H4 (cell line): ENCODE results near the gene SLC35C1. TPM values are rescaled to one million over a fixed set of nuclear protein-coding genes. Genes with fewer than 3 reads are reported as not detected.

Experiments used
- DNase-seq: peaks from one replicate; pipeline ENCODE4 v3.0.0-alpha.2; 2015; ENCODE audit warnings: low spot score
- total RNA-seq: library from RNA; depleted of rRNA; stranded (reverse); fragments of >200 nt; shearing (Covaris generic); gene quantifications from 2 replicates; pipeline ENCODE4 v1.2.3, GENCODE V29; 2014

SLC35C1 gene
- total RNA-seq, 1 experiment from 2014 or later: 9.5 TPM

- DNase-seq: no peak
Observed at GRCh38 chr11:45844822-45845578, 40.1 kb downstream of the SLC35C1 start.

DNA sequence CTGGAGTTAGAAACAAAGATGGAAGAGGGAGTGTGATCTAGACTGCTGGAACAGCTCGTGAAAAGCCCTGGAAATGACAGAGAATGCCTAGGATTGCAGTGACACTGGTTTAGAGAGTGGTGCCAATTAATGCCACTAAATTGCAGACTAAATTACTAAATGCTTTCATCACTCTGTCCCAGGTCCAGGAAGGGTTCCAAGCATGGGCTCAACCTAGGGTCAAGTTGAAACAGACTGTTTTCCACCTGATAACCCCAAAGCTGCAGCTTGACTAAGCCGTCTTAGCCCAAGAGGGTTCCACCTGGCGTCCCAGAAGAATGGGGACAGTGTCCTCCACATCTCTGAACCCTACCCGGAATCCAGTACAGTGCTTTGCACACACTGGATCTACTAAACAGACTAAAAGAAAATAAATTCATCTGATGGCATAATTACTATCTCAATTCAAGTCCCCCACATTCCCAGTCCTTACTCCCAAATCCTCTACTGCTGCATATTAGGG lies 41.3 kb downstream of the SLC35C1 start:
- no peak for DNase-seq

- peak; percentile 98 for DNase-seq
Observed at GRCh38 chr11:45846974-45847910, 42.3 kb downstream of the SLC35C1 start, which contains the start of gene CRY2. TSS of gene CRY2 (plus strand) at chr11:45847475. CDS start at chr11:45847491, 16 bp downstream.

GRCh38 chr11:45847911-45848316 lies 43.0 kb downstream of the SLC35C1 start:
- no peak for DNase-seq

- DNase-seq: no peak
Observed at GRCh38 chr11:45848654-45849081, 43.7 kb downstream of the SLC35C1 start.

DNA sequence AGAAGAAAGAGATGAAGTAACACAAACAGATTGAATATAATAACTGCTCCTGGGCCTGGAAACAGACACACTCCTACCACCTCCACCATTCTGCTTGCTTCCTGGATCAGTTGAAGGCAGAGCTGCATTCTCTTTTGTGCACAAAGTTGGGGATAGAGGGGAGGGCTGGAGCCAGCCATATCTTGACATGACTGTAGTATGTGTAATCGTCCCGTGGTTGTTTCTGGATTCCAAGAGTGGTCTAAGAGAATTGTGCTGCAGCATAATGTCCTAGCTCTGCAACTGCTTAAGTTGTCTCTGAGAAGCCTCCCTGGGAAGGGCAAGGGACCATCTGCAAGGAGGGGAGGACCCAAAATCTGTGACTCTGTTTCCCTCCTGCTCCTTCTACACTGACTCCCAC lies 45.5 kb downstream of the SLC35C1 start:
- DNase-seq: no peak

- DNase-seq: no peak
Observed at GRCh38 chr11:45851228-45851627, 46.3 kb downstream of the SLC35C1 start.

DNA sequence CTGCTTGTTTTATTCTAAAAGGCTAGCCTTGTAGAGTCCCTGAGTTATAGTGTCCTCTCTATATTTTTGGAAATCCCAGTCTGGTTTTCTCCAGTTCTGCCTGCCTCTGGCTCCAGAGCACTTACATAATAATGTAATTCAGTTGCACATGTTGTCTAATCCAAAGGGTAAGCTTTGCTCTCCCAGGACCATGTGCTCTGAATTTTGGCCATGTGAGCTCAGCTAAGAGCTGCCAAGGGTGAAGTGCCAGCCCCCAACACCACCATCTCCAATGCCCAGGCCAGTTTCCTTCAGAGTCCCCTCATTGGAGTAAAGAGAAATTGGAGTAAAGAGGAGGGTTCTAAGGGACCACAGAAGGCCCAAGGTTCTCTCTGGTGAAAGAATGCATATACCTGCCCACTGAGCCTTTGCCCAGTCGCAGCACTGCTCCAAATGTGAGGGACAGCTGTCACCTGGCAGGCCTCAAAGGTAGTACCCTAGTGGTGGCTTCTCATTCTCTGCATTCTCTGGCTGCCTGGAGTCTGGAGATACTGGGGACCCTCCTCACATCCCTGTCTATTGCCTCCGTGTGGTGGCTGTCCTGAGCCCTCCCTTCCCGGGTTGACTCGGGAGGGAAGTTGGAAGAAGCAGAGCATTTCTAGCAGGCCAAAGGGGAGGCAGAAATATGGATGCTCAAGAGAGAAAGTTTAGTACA lies 47.2 kb downstream of the SLC35C1 start:
- no peak for DNase-seq

DNA sequence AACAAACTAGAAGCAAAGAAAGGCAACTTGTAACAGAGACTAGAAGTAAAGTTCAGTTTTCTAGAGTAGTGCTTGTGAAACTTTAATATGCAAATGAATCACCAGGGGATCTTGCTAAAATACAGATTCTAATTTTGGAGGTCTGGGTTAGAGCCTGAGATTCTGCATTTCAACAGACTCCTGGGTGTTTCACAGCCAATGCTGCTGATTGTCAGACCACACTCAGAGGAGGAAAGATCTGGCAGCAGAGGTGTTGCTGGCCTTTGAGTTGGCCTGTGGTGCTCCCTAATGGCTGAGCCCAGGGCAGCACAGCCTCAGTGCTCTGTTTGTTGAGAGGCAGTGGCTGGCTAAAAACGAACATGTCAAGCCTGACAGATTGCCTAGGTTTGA lies 47.8 kb downstream of the SLC35C1 start:
- DNase-seq: no peak

GRCh38 chr11:45853332-45854219 lies 48.6 kb downstream of the SLC35C1 start:
- DNase-seq: no peak

- no peak for DNase-seq
Observed at GRCh38 chr11:45855308-45855707, 50.4 kb downstream of the SLC35C1 start.

DNA sequence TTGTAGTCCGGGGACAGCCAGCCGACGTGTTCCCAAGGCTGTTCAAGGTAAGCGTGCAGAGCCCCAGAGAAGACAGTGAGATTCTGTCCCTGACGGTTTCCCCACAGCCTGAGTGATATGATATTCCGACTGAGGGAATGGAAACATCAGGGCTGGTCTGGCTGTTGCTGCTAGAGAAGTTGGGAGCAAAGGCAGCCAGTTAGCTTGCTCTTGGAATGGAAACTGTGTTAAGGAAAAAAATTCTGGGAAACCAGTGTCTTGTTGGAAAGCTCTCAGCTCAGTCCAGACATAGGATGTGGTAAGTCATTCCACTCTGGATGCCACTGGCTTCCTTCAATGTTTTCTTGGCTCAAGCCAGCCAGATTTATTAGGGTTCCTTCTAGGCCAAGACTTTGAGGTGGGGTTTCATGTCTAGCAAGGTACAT lies 51.1 kb downstream of the SLC35C1 start:
- no peak for DNase-seq

DNA sequence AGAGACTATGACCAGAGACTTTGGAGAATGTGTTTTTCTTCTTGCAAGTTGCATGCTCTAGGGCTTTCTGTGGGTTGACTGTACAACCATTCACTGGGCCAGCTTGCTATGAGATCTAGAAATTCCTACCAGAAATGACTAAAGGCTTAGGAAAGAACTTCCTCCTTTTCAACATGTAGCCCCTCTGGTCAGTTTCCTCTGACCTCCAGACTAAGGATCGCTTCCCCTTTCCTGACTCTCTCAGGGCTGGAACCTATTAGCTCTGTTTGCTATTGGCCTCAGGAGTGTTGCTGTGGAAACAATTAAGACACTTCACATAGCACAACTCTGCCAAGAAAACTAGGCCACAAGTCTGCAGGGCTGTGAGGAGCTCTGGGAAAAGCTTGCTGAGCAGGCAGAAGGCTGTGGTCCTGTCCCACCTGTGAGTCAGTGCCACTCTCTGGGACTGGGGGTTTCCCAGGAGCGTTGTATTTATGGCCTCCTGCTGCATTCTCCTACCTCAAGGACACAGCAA lies 53.1 kb downstream of the SLC35C1 start:
- peak; percentile 57 for DNase-seq

GRCh38 chr11:45858751-45859398 lies 53.9 kb downstream of the SLC35C1 start:
- no peak for DNase-seq

- peak; percentile 97 for DNase-seq
Observed at GRCh38 chr11:45859661-45860140, 54.8 kb downstream of the SLC35C1 start.

- DNase-seq: no peak
Observed at GRCh38 chr11:45860348-45860747, 55.4 kb downstream of the SLC35C1 start.

- no peak for DNase-seq
Observed at GRCh38 chr11:45860764-45861510, 56.0 kb downstream of the SLC35C1 start.
